ENCODE measurements around the gene SLC28A3. TPM values are rescaled to one million over a fixed set of nuclear protein-coding genes. Genes with fewer than 3 reads are reported as not detected.
"Not testable (repeated sequence)": the region's sequence is repeated elsewhere in the genome, so short reads cannot be mapped to it uniquely, and the experiment has no call there.

Gene SLC28A3
- 0.27 and 0.42 TPM in 2 replicates for polyA plus RNA-seq (2011; rRNA removed)
- 0.10 and 0.33 TPM in 2 replicates for polyA minus RNA-seq (2011; rRNA and poly(A)+ RNA removed)

- POLR2A ChIA-PET: no interaction called here
These were observed at the start of gene SLC28A3 for GRCh38 chr9:84340535-84340934. SLC28A3 (minus strand) TSS chr9:84340758; CDS start chr9:84340633, 125 bp downstream.

GRCh38 chr9:84390254-84390653 lies 49.7 kb upstream of the SLC28A3 start:
- H3K36me3 ChIP-seq (ENCODE audit: control insufficient read depth, insufficient read depth, low read length); H3K27me3 ChIP-seq (ENCODE audit: control insufficient read depth, insufficient read depth, low read length); CTCF ChIA-PET; POLR2A ChIA-PET; H3K4me3 ChIP-seq (ENCODE audit: low read depth, low read length); DNase-seq (ENCODE audit: low read depth): not testable (repeated sequence)

More at GRCh38 chr9:84340535-84340934, at the start of gene SLC28A3:
- no peak for TF ChIP-seq CTCF (IDR thresholded peaks at IDR 0.05; ENCODE audit: insufficient read depth, low read depth, low read length)
- Histone ChIP-seq H3K4me3 (ENCODE audit: low read depth, low read length) (no peak within 1 kb of the TSS), H3K36me3 (ENCODE audit: control insufficient read depth, insufficient read depth, low read length) (no peaks in the 10 kb centered on the region), H3K27me3 (ENCODE audit: control insufficient read depth, insufficient read depth, low read length) (no peaks in the 10 kb centered on the region; the same call in 1 of the 2 replicates)
- CTCF ChIA-PET: no interaction called here
- DNase-seq (ENCODE audit: low read depth): no peak

- Histone ChIP-seq H3K4me3 (ENCODE audit: low read depth, low read length) (no peak overlapping the region), H3K27me3 (ENCODE audit: control insufficient read depth, insufficient read depth, low read length) (no peaks in the 10 kb centered on the region), H3K36me3 (ENCODE audit: control insufficient read depth, insufficient read depth, low read length) (no peaks in the 10 kb centered on the region)
- DNase-seq (ENCODE audit: low read depth): no peak
- ChIA-PET CTCF (interaction anchor here (5.6 kb wide), 1 partner anchor 8 kb away, joined by 28 read pairs; no protein-coding TSS in a partner anchor), POLR2A (no interaction called here)
- TF ChIP-seq CTCF (IDR thresholded peaks at IDR 0.05; ENCODE audit: insufficient read depth, low read depth, low read length): no peak
These were observed 47.3 kb upstream of the SLC28A3 start for GRCh38 chr9:84387821-84388220.

- H3K36me3 ChIP-seq (ENCODE audit: control insufficient read depth, insufficient read depth, low read length): no peaks in the 10 kb centered on the region
- H3K4me3 ChIP-seq (ENCODE audit: low read depth, low read length): no peak overlapping the region
- H3K27me3 ChIP-seq (ENCODE audit: control insufficient read depth, insufficient read depth, low read length): no peaks in the 10 kb centered on the region
- POLR2A ChIA-PET: no interaction called here
- TF ChIP-seq CTCF (IDR thresholded peaks at IDR 0.05; ENCODE audit: insufficient read depth, low read depth, low read length): no peak
- CTCF ChIA-PET: interaction anchor here (5.6 kb wide), 1 partner anchor 10 kb away, joined by 28 read pairs; no protein-coding TSS in a partner anchor
- no peak for DNase-seq (ENCODE audit: low read depth)
These were observed 46.2 kb upstream of the SLC28A3 start for GRCh38 chr9:84386753-84387152.

GRCh38 chr9:84385386-84386040 lies 45.0 kb upstream of the SLC28A3 start:
- DNase-seq (ENCODE audit: low read depth): no peak
- ChIA-PET CTCF (interaction anchor here (1.7 to 5.6 kb wide), 2 partner anchors 11 to 1225 kb away, joined by 7 to 28 read pairs; no protein-coding TSS in a partner anchor), POLR2A (no interaction called here)
- no peaks in the 10 kb centered on the region for H3K36me3 ChIP-seq (ENCODE audit: control insufficient read depth, insufficient read depth, low read length)
- H3K27me3 ChIP-seq (ENCODE audit: control insufficient read depth, insufficient read depth, low read length): no peaks in the 10 kb centered on the region
- H3K4me3 ChIP-seq (ENCODE audit: low read depth, low read length): no peak overlapping the region
- TF ChIP-seq CTCF (IDR thresholded peaks at IDR 0.05; ENCODE audit: insufficient read depth, low read depth, low read length): no peak

All from BJ (cell line).